ENCODE results near the gene TPK1.
"Not testable (repeated sequence)": the region's sequence is repeated elsewhere in the genome, so short reads cannot be mapped to it uniquely, and the experiment has no call there.

TPK1 gene

GRCh38 chr7:144428431-144428830, 407.4 kb downstream of the TPK1 start:
- no peak overlapping the region for H3K9ac ChIP-seq (ENCODE audit: low read length in 2 of 2)
- H3K9me3 ChIP-seq (ENCODE audit: control insufficient read depth in 2 of 2, low read length in 2 of 2) = peaks cover 0 to 2% of the 10 kb centered on the region in 2 donors
- no peak overlapping the region for H3K4me3 ChIP-seq (ENCODE audit: low read length in 2 of 2)
- H3K36me3 ChIP-seq (ENCODE audit: control insufficient read depth in 2 of 2, insufficient read depth in 2 of 2, low read length in 2 of 2) = no peaks in the 10 kb centered on the region
- H3K27me3 ChIP-seq (ENCODE audit: control insufficient read depth in 1 of 2, insufficient read depth in 2 of 2, low read length in 2 of 2) = no peaks in the 10 kb centered on the region
- H3K4me1 ChIP-seq (ENCODE audit: control insufficient read depth, insufficient read depth, low read length) = no peaks in the 10 kb centered on the region
- H3K27ac ChIP-seq (ENCODE audit: low read length) = no peak overlapping the region

GRCh38 chr7:144427539-144427938, 408.3 kb downstream of the TPK1 start:
- not testable (repeated sequence) for H3K4me1 ChIP-seq (ENCODE audit: control insufficient read depth, insufficient read depth, low read length); H3K9ac ChIP-seq (ENCODE audit: low read length in 2 of 2); H3K9me3 ChIP-seq (ENCODE audit: control insufficient read depth in 2 of 2, low read length in 2 of 2); H3K4me3 ChIP-seq (ENCODE audit: low read length in 2 of 2); H3K27me3 ChIP-seq (ENCODE audit: control insufficient read depth in 1 of 2, insufficient read depth in 2 of 2, low read length in 2 of 2); H3K36me3 ChIP-seq (ENCODE audit: control insufficient read depth in 2 of 2, insufficient read depth in 2 of 2, low read length in 2 of 2); H3K27ac ChIP-seq (ENCODE audit: low read length)

GRCh38 chr7:144418931-144419330, 416.9 kb downstream of the TPK1 start:
- not testable (repeated sequence) for H3K4me1 ChIP-seq (ENCODE audit: control insufficient read depth, insufficient read depth, low read length); H3K27ac ChIP-seq (ENCODE audit: low read length)

GRCh38 chr7:144416341-144416740, 419.5 kb downstream of the TPK1 start:
- Histone ChIP-seq H3K9me3 (ENCODE audit: control insufficient read depth in 2 of 2, low read length in 2 of 2) (no peaks in the 10 kb centered on the region), H3K4me3 (ENCODE audit: low read length in 2 of 2) (no peak overlapping the region), H3K9ac (ENCODE audit: low read length in 2 of 2) (no peak overlapping the region), H3K27me3 (ENCODE audit: control insufficient read depth in 1 of 2, insufficient read depth in 2 of 2, low read length in 2 of 2) (no peaks in the 10 kb centered on the region), H3K36me3 (ENCODE audit: control insufficient read depth in 2 of 2, insufficient read depth in 2 of 2, low read length in 2 of 2) (no peaks in the 10 kb centered on the region), H3K4me1 (ENCODE audit: control insufficient read depth, insufficient read depth, low read length) (no peaks in the 10 kb centered on the region), H3K27ac (ENCODE audit: low read length) (no peak overlapping the region)

More at GRCh38 chr7:144418931-144419330, 416.9 kb downstream of the TPK1 start:
- not testable (repeated sequence) for H3K36me3 ChIP-seq (ENCODE audit: control insufficient read depth in 2 of 2, insufficient read depth in 2 of 2, low read length in 2 of 2); H3K27me3 ChIP-seq (ENCODE audit: control insufficient read depth in 1 of 2, insufficient read depth in 2 of 2, low read length in 2 of 2); H3K9ac ChIP-seq (ENCODE audit: low read length in 2 of 2); H3K9me3 ChIP-seq (ENCODE audit: control insufficient read depth in 2 of 2, low read length in 2 of 2); H3K4me3 ChIP-seq (ENCODE audit: low read length in 2 of 2)

- Histone ChIP-seq H3K4me3 (ENCODE audit: low read length in 2 of 2) (no peak overlapping the region), H3K36me3 (ENCODE audit: control insufficient read depth in 2 of 2, insufficient read depth in 2 of 2, low read length in 2 of 2) (no peaks in the 10 kb centered on the region), H3K9me3 (ENCODE audit: control insufficient read depth in 2 of 2, low read length in 2 of 2) (no peaks in the 10 kb centered on the region), H3K27ac (ENCODE audit: low read length) (no peak overlapping the region), H3K9ac (ENCODE audit: low read length in 2 of 2) (no peak overlapping the region), H3K4me1 (ENCODE audit: control insufficient read depth, insufficient read depth, low read length) (no peaks in the 10 kb centered on the region), H3K27me3 (ENCODE audit: control insufficient read depth in 1 of 2, insufficient read depth in 2 of 2, low read length in 2 of 2) (no peaks in the 10 kb centered on the region)
Measured at GRCh38 chr7:144415858-144416257, 420.0 kb downstream of the TPK1 start.

- no peak overlapping the region for H3K4me3 ChIP-seq (ENCODE audit: low read length in 2 of 2)
- no peaks in the 10 kb centered on the region for H3K4me1 ChIP-seq (ENCODE audit: control insufficient read depth, insufficient read depth, low read length)
- no peaks in the 10 kb centered on the region for H3K27me3 ChIP-seq (ENCODE audit: control insufficient read depth in 1 of 2, insufficient read depth in 2 of 2, low read length in 2 of 2)
- H3K9ac ChIP-seq (ENCODE audit: low read length in 2 of 2) = no peak overlapping the region
- no peaks in the 10 kb centered on the region for H3K9me3 ChIP-seq (ENCODE audit: control insufficient read depth in 2 of 2, low read length in 2 of 2)
- H3K27ac ChIP-seq (ENCODE audit: low read length) = no peak overlapping the region
- no peaks in the 10 kb centered on the region for H3K36me3 ChIP-seq (ENCODE audit: control insufficient read depth in 2 of 2, insufficient read depth in 2 of 2, low read length in 2 of 2)
Measured at GRCh38 chr7:144414815-144415214, 421.0 kb downstream of the TPK1 start.

- no peak overlapping the region for H3K9ac ChIP-seq (ENCODE audit: low read length in 2 of 2)
- no peaks in the 10 kb centered on the region for H3K9me3 ChIP-seq (ENCODE audit: control insufficient read depth in 2 of 2, low read length in 2 of 2)
- no peak overlapping the region for H3K27ac ChIP-seq (ENCODE audit: low read length)
- H3K4me3 ChIP-seq (ENCODE audit: low read length in 2 of 2) = no peak overlapping the region
- no peaks in the 10 kb centered on the region for H3K36me3 ChIP-seq (ENCODE audit: control insufficient read depth in 2 of 2, insufficient read depth in 2 of 2, low read length in 2 of 2)
- H3K27me3 ChIP-seq (ENCODE audit: control insufficient read depth in 1 of 2, insufficient read depth in 2 of 2, low read length in 2 of 2) = no peaks in the 10 kb centered on the region
- H3K4me1 ChIP-seq (ENCODE audit: control insufficient read depth, insufficient read depth, low read length) = peaks cover 5% of the 10 kb centered on the region
Measured at GRCh38 chr7:144410441-144410840, 425.4 kb downstream of the TPK1 start.

GRCh38 chr7:144408121-144408520, 427.7 kb downstream of the TPK1 start:
- no peak overlapping the region for H3K4me3 ChIP-seq (ENCODE audit: low read length in 2 of 2)
- H3K9me3 ChIP-seq (ENCODE audit: control insufficient read depth in 2 of 2, low read length in 2 of 2) = no peaks in the 10 kb centered on the region
- H3K4me1 ChIP-seq (ENCODE audit: control insufficient read depth, insufficient read depth, low read length) = peaks cover 5% of the 10 kb centered on the region
- H3K27ac ChIP-seq (ENCODE audit: low read length) = no peak overlapping the region
- H3K27me3 ChIP-seq (ENCODE audit: control insufficient read depth in 1 of 2, insufficient read depth in 2 of 2, low read length in 2 of 2) = no peaks in the 10 kb centered on the region
- H3K9ac ChIP-seq (ENCODE audit: low read length in 2 of 2) = no peak overlapping the region
- H3K36me3 ChIP-seq (ENCODE audit: control insufficient read depth in 2 of 2, insufficient read depth in 2 of 2, low read length in 2 of 2) = no peaks in the 10 kb centered on the region

GRCh38 chr7:144407266-144407931, 428.5 kb downstream of the TPK1 start:
- Histone ChIP-seq H3K27ac (ENCODE audit: low read length) (no peak overlapping the region), H3K36me3 (ENCODE audit: control insufficient read depth in 2 of 2, insufficient read depth in 2 of 2, low read length in 2 of 2) (no peaks in the 10 kb centered on the region), H3K4me1 (ENCODE audit: control insufficient read depth, insufficient read depth, low read length) (peaks cover 5% of the 10 kb centered on the region), H3K4me3 (ENCODE audit: low read length in 2 of 2) (no peak overlapping the region), H3K9ac (ENCODE audit: low read length in 2 of 2) (no peak overlapping the region), H3K9me3 (ENCODE audit: control insufficient read depth in 2 of 2, low read length in 2 of 2) (no peaks in the 10 kb centered on the region), H3K27me3 (ENCODE audit: control insufficient read depth in 1 of 2, insufficient read depth in 2 of 2, low read length in 2 of 2) (no peaks in the 10 kb centered on the region)

- H3K4me3 ChIP-seq (ENCODE audit: low read length in 2 of 2) = no peak overlapping the region
- no peaks in the 10 kb centered on the region for H3K36me3 ChIP-seq (ENCODE audit: control insufficient read depth in 2 of 2, insufficient read depth in 2 of 2, low read length in 2 of 2)
- H3K27ac ChIP-seq (ENCODE audit: low read length) = no peak overlapping the region
- H3K4me1 ChIP-seq (ENCODE audit: control insufficient read depth, insufficient read depth, low read length) = peaks cover 5% of the 10 kb centered on the region
- no peaks in the 10 kb centered on the region for H3K9me3 ChIP-seq (ENCODE audit: control insufficient read depth in 2 of 2, low read length in 2 of 2)
- H3K27me3 ChIP-seq (ENCODE audit: control insufficient read depth in 1 of 2, insufficient read depth in 2 of 2, low read length in 2 of 2) = no peaks in the 10 kb centered on the region
- H3K9ac ChIP-seq (ENCODE audit: low read length in 2 of 2) = no peak overlapping the region
Measured at GRCh38 chr7:144404946-144405345, 430.9 kb downstream of the TPK1 start.

- Histone ChIP-seq H3K9me3 (ENCODE audit: control insufficient read depth in 2 of 2, low read length in 2 of 2) (no peaks in the 10 kb centered on the region), H3K36me3 (ENCODE audit: control insufficient read depth in 2 of 2, insufficient read depth in 2 of 2, low read length in 2 of 2) (no peaks in the 10 kb centered on the region)
Measured at GRCh38 chr7:144403649-144404061, 432.2 kb downstream of the TPK1 start, which contains the start of gene NOBOX. Gene NOBOX, minus strand, starts transcription at chr7:144403693.

More at GRCh38 chr7:144403649-144404061, 432.2 kb downstream of the TPK1 start, which contains the start of gene NOBOX:
- no peak within 1 kb of the TSS for H3K27ac ChIP-seq (ENCODE audit: low read length)
- H3K27me3 ChIP-seq (ENCODE audit: control insufficient read depth in 1 of 2, insufficient read depth in 2 of 2, low read length in 2 of 2) = no peaks in the 10 kb centered on the region
- peaks cover 5% of the 10 kb centered on the region for H3K4me1 ChIP-seq (ENCODE audit: control insufficient read depth, insufficient read depth, low read length)
- H3K4me3 ChIP-seq (ENCODE audit: low read length in 2 of 2) = no peak within 1 kb of the TSS
- H3K9ac ChIP-seq (ENCODE audit: low read length in 2 of 2) = no peak within 1 kb of the TSS

Data from stomach smooth muscle (tissue), 2 donors.